Measurements from ENCODE around the gene DSE. TPM values are rescaled to one million over a fixed set of nuclear protein-coding genes. Genes with fewer than 3 reads are reported as not detected.

Gene DSE
- total RNA-seq, 1 experiment from 2014 or later, result 5.4 TPM

GRCh38 chr6:116359131-116359530, 11.6 kb upstream of the DSE start:
- DNase-seq (ENCODE audit: low read depth, low spot score), result no peak
- no peaks in the 10 kb centered on the region for H3K36me3 ChIP-seq (ENCODE audit: control insufficient read depth, insufficient read depth, low read length)
- H3K4me3 ChIP-seq (ENCODE audit: low read depth in 2 of 2, low read length in 2 of 2), result no peak overlapping the region
- intact Hi-C loops (cut with micrococcal nuclease; ENCODE audit: unreplicated experiment) (no loop called here), in situ Hi-C loops (cut with HindIII; ENCODE audit: low pct_unique_long_range_greater_than_20kb, low sequenced_read_pairs) (no loop called here)
- H3K27me3 ChIP-seq (ENCODE audit: control insufficient read depth, insufficient read depth, low read length), result peaks cover 27% of the 10 kb centered on the region
- no peaks in the 10 kb centered on the region for H3K4me1 ChIP-seq (ENCODE audit: control insufficient read depth, insufficient read depth, low read length)
- no TSS peak for BruUV-seq (replicated peaks)
- TF ChIP-seq POLR2AphosphoS5 (IDR thresholded peaks at IDR 0.05; ENCODE audit: low read depth, low read length) (no peak), SIN3A (IDR thresholded peaks at IDR 0.05; ENCODE audit: borderline replicate concordance, insufficient read depth, low read depth, low read length) (no peak), REST (IDR thresholded peaks at IDR 0.05; ENCODE audit: insufficient read depth in 1 of 2, low read depth in 2 of 2, low read length in 1 of 2) (no peak), TCF7L2 (IDR thresholded peaks at IDR 0.05; ENCODE audit: low read depth, low read length) (no peak), CTCF (IDR thresholded peaks at IDR 0.05) (no peak)
- H3K27ac ChIP-seq (ENCODE audit: low read length), result no peak overlapping the region
- ChIA-PET POLR2A (no interaction called here), CTCF (no interaction called here)
- no peak for ATAC-seq
- H3K9me3 ChIP-seq (ENCODE audit: control insufficient read depth, insufficient read depth, low read depth, low read length), result no peaks in the 10 kb centered on the region

- peaks cover 29% of the 10 kb centered on the region for H3K27me3 ChIP-seq (ENCODE audit: control insufficient read depth, insufficient read depth, low read length)
- ATAC-seq (no peak), DNase-seq (ENCODE audit: low read depth, low spot score) (no peak)
- TF ChIP-seq SIN3A (IDR thresholded peaks at IDR 0.05; ENCODE audit: borderline replicate concordance, insufficient read depth, low read depth, low read length) (no peak), TCF7L2 (IDR thresholded peaks at IDR 0.05; ENCODE audit: low read depth, low read length) (no peak), POLR2AphosphoS5 (IDR thresholded peaks at IDR 0.05; ENCODE audit: low read depth, low read length) (no peak), CTCF (IDR thresholded peaks at IDR 0.05) (no peak), REST (IDR thresholded peaks at IDR 0.05; ENCODE audit: insufficient read depth in 1 of 2, low read depth in 2 of 2, low read length in 1 of 2) (no peak)
- CTCF ChIA-PET, result no interaction called here
- H3K36me3 ChIP-seq (ENCODE audit: control insufficient read depth, insufficient read depth, low read length), result no peaks in the 10 kb centered on the region
- no peak overlapping the region for H3K4me3 ChIP-seq (ENCODE audit: low read depth in 2 of 2, low read length in 2 of 2)
- no TSS peak for BruUV-seq (replicated peaks)
- intact Hi-C loops (cut with micrococcal nuclease; ENCODE audit: unreplicated experiment), result no loop called here
- H3K27ac ChIP-seq (ENCODE audit: low read length), result no peak overlapping the region
- H3K9me3 ChIP-seq (ENCODE audit: control insufficient read depth, insufficient read depth, low read depth, low read length), result no peaks in the 10 kb centered on the region
- H3K4me1 ChIP-seq (ENCODE audit: control insufficient read depth, insufficient read depth, low read length), result no peaks in the 10 kb centered on the region
- in situ Hi-C loops (cut with HindIII; ENCODE audit: low pct_unique_long_range_greater_than_20kb, low sequenced_read_pairs), result no loop called here
- POLR2A ChIA-PET, result no interaction called here
These were observed 10.9 kb upstream of the DSE start for GRCh38 chr6:116359835-116360234.

Measured in Panc1 (cell line).